ENCODE measurements around the gene UBXN11.
"Not testable (repeated sequence)": the region's sequence is repeated elsewhere in the genome, so short reads cannot be mapped to it uniquely, and the experiment has no call there.

DNA sequence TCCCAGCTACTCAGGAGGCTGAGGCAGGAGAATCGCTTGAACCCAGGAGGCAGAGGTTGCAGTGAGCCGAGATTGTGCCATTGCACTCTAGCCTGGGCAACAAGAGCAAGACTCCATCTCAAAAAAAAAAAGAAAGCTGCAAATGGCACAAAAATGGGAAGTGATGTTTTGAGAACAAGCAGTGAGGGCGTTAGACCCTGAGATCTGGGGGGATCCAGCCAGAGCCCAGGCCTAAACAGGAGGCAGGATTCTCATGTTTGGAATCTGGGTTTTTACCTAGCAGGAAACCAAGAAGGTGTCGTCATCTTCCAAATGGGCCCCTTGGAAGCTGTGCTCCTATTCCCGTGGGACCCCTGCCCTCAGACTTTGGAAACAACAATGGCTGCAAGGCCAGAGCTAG, 13.7 kb downstream of the UBXN11 start:
- not testable (repeated sequence) for TF ChIP-seq CTCF, POLR2A (IDR thresholded peaks at IDR 0.05)
